NCI-H460 (cell line): ENCODE results near the gene YLPM1. TPM values are rescaled to one million over a fixed set of nuclear protein-coding genes. Genes with fewer than 3 reads are reported as not detected.

Experiments used
- DNase-seq: peaks from one replicate; pipeline ENCODE4 v3.0.0-alpha.2; 2016; ENCODE audit warnings: low read depth; ENCODE audit errors: extremely low read depth
- total RNA-seq: library from RNA; depleted of rRNA; stranded (reverse); fragments of >200 nt; shearing (Covaris generic); gene quantifications from 2 replicates; pipeline ENCODE4 v1.2.3, GENCODE V29; 2014

Gene YLPM1
- total RNA-seq, 1 experiment from 2014 or later, result 23.6 TPM

DNA sequence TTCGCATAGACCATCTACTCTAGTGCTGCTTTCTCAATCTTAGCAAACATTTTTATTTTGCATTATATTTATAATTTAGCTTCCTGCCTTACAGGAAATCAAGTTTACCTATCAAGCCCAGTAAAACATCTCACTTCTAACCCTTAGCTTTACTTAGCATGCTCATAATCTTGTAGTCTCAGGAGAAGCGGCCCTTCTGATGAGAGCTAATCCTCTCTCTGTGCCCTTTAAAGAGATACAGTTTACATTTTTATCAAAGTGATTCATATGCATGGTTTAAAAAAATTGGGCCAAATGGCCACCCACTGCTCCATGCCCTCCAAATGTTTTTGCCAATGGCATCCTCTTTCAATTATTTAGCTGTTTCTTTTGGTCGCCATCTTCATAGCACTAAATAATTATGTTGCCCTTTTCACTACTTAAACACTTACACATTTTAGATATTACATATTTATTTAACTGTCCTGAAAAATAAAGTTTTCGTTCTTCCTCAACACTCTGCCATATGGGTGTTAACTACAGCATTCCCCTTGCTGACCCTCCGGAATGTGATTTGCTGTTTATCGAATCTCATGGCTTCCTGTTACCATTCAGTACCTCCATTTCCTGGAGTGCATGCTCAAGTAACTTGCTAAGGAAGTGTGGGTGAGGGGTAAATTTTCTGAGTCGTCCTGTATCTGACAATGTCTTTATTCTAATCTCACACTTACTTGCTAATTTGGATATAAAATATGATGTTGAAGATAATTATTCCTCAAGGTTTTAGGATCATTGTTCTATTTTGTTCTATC, 29.3 kb downstream of the YLPM1 start:
- DNase-seq, result no peak

DNA sequence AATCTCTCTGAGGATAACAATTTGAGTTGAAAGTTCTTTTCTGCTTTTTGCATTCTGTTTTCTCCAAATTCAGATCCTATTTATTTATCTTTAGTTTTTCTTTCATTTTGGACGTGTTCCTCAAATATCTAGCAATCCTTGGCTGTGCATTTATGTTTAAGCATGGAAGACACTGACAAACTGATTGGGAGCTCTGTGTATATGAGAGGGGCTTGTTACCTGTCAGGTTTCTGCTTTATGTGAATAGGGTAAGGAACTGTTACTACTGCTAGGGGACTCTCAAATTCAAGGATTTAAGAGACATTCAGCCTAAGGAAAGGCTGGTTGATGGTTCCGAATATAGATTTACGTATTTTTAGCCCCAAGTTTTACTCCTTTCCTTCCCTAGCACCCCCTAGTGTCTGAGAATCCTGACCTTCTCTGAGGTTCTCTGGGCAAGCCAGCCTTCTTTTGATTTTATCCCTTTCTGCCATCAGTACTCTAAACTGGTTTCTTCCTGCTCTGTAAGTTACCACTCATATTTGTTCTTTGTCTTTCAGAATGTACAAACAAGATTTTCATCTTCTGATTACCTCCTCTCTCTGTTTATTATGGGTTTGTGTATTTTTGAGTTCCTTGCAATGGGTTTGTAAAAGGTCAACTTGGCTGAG, 30.5 kb downstream of the YLPM1 start:
- no peak for DNase-seq

DNA sequence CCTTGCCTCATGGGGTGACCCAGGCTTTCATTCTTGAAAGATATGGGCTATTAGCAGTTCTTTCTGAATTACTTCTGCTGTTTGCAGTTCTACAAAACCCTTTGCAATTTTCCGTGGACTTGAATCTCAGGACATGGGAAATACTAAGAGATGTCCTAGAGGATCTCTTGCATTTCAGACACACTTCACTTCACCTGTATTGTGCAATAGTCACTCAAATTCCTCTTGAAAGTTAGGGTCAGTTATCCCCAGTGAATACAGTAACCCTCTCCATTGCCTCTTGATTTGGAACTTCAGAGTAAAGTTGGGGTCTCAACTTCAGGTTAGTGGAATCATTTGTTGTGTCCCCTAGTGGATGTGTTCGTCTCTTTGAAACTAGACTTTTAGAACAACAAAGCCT, 31.8 kb downstream of the YLPM1 start:
- DNase-seq, result no peak

- no peak for DNase-seq
Observed at GRCh38 chr14:74799765-74800164, 36.6 kb downstream of the YLPM1 start.

DNA sequence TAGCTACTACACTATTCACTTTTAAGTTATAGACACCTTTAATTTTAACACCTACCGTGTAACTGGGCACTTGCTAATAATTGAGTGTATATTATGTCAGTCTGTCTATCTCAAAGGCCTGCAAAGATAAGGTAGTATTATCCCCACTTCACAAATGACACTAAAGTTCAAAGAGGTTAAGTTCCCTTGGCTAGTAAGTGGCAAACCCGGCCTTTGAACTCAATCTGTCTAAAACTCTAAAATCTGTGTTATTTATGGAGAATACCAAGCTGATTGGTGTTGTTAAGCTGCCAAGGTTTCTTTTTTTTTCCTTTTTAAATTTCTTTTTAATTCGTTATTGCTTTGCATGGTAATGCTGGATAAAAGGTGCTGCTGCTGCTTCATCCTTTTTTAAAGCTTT, 37.7 kb downstream of the YLPM1 start:
- no peak for DNase-seq

DNA sequence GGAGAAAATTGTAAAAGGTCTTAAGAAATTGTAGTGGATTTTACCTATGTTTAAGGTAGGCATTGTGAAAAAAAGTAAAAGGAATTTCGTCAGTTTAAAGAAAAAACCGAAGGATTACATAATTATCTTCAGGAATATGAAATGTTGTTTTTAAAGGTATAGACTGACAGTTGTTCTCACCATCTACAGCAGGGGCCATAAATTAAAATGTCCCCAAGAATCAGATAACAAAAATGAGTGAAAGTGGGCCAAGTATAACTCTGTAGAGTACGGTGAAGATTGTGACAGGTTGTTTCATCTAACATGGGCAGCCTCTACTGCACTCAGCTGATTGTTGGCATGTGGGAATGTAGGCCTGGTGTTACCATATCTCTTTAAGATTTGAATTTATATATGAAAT, 38.3 kb downstream of the YLPM1 start:
- DNase-seq, result no peak

DNA sequence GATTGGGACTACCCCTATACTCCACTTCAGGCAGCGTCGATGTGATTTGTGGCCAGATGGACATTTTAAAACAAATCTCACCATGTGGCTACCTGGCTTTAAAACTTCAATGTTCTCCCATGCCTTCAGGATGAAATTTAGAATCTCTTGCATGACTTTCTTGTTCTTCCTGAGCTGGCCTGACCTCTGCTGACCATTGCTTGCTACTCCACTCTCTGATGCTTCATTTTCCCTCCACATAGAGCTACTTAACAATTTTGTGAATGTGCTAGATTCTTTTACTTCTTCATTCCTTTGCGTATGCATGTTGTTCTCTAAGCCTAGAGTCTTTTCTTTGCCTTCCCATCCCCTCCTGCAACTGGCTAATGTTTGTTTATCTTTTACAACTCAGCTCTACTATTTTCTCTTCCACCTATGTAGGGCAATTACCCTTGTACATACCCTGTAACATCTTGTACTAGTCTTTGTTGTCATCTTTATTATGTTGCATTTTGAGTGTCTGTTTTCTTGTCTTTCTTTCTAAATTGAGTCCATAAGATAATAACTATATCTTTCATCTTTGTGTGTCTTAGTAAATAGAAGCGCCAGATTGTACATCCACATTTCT, 41.2 kb downstream of the YLPM1 start:
- DNase-seq, result peak; percentile 41

- no peak for DNase-seq
Observed at GRCh38 chr14:74807853-74808545, 44.9 kb downstream of the YLPM1 start.

DNA sequence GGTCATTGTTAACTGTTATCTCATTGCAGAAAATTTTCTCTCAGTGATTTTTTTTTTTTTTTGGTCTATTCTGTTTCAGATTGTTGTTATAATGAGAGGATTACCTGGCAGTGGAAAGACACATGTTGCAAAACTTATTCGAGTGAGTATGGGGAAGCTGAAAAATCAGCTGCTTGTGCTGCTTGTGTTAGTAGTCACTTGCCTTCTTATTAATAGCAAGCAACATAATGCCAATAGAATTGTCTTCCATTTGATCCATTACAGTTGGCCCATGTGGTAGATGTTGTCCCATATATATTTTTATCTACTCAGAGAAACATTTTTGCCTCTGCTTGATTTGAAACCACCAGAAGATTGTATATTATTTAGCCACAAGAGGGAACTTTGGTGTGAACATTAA, 53.0 kb downstream of the YLPM1 start:
- DNase-seq, result no peak

- no peak for DNase-seq
Observed at GRCh38 chr14:74820288-74820687, 57.2 kb downstream of the YLPM1 start.

DNA sequence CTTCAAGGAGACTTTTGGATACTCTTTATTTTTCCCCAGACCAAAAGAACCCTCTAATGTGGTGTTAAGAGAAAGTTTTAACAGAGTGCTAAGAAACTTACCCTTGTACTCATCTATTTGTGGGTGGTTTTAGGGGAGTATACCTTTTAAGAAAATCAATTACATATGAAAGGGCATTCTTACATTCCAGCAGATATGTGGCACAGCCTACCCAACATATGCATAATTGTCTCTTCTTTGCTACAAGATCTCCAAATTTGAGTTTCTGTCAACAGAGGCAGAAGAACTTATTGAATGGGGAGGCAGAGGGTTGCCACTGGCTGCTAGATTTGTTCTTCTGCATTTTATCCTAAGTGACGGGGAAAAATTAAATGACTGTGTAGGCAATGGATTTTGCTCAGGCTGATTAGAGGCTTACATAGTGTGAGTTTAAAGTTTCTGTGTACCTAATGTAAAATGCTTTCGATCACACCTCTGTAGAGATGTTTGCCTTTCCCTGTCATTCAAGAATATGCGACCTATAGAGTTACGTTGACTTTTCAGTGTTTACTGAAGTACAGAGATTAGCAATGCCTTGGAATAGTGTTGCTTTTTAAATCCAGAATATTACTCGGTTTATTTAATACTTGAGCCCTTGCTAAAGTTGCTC, 58.3 kb downstream of the YLPM1 start:
- no peak for DNase-seq

DNA sequence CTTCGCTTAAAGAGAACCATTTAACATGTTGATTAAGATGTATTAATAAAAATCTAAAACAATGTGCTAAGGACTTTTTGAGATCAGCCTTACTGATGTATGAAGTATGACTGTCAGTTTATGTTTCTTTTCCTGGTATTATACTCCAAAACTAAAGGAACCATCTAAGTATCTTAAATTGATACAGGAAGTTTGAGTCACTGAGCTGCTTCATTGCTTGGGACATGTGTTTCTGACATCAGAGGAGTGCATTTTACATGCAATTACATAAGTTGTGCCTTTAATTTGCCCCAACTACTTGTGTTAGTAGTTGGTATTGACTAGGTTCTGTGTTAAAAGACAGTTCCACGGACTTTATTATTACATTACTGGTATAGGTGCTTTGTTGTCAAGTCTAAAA, 61.9 kb downstream of the YLPM1 start:
- no peak for DNase-seq

GRCh38 chr14:74826574-74826973, 63.5 kb downstream of the YLPM1 start:
- no peak for DNase-seq

GRCh38 chr14:74829251-74829650, 66.1 kb downstream of the YLPM1 start:
- DNase-seq, result no peak

GRCh38 chr14:74832849-74833248, 69.7 kb downstream of the YLPM1 start:
- DNase-seq, result no peak

GRCh38 chr14:74834692-74835392, 71.7 kb downstream of the YLPM1 start:
- no peak for DNase-seq

GRCh38 chr14:74835645-74836250, 72.6 kb downstream of the YLPM1 start:
- DNase-seq, result no peak

DNA sequence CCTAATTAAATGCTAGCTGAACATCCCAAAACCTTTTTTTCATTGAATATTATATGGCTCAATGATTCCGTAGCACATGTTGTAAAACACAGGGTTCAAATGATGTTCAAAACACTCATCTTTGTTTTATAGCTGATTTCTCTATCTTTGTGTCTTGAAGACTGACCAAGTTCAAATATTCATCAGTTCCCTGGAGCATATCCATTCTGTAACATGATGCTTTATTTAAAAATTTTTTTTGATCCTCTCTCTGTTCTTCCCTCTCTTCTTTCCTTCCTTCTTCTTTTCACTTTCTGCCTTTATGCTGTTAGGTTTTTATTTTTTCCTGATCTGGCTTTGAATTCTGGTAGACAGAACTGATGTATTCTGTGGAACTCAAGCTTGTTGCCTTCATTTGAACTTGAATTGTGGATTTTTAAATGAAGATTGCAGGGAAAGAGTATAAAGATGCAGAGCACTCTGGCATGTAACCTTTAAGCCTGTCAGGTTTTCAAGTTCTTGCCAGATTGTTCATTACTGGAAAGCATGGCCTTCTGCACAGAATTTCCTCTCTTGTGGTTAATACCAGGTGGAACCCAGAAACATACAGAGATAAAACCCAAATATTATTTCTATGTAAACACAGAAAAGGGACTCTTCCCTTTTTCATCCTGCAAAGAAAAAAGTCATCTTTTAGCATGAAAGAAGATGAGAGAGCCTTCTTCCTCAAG, 73.3 kb downstream of the YLPM1 start:
- no peak for DNase-seq

- DNase-seq, result no peak
Observed at GRCh38 chr14:74838166-74838565, 75.0 kb downstream of the YLPM1 start.
